GM12801 (cell line): ENCODE measurements around the gene CMC2.

Source experiments
- CTCF ChIP-seq: IDR thresholded peaks from one replicate; pipeline ENCODE4 v1.5.1; 2011; ENCODE audit warnings: control low read depth; ENCODE audit not compliant: insufficient read length; ENCODE audit errors: extremely low read depth

The CMC2 gene

GRCh38 chr16:81000873-81001272 lies 5.8 kb downstream of the CMC2 start:
- no peak for TF ChIP-seq CTCF

GRCh38 chr16:80997964-80998620 lies 8.6 kb downstream of the CMC2 start:
- no peak for TF ChIP-seq CTCF

GRCh38 chr16:80997139-80997798 lies 9.4 kb downstream of the CMC2 start:
- no peak for TF ChIP-seq CTCF

- no peak for TF ChIP-seq CTCF
Observed at GRCh38 chr16:80996688-80997138, 10.0 kb downstream of the CMC2 start.

GRCh38 chr16:80994451-80994850 lies 12.2 kb downstream of the CMC2 start:
- no peak for TF ChIP-seq CTCF

GRCh38 chr16:80993834-80994233 lies 12.9 kb downstream of the CMC2 start:
- TF ChIP-seq CTCF: no peak

GRCh38 chr16:80993307-80993706 lies 13.4 kb downstream of the CMC2 start:
- no peak for TF ChIP-seq CTCF
